ENCODE data around the gene KIF23.

DNA sequence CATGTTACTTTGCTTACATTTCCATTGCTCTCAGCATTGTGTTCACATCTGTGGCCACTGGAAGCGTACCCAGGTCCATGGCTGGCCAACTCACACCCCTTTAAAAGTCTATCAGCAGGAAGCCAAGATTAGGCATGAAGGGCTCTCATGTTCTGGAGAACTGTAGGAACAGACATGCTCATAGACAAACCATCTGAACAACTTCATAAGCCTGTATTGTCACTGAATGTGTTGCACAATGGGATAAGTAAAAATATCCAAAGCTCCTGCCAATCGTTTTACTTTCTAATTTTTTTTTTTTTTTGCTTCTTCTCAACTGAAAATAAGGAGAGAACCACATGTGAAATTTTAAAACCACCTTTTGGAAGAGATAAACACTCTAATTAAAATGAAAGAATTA, 44.9 kb downstream of the KIF23 start:
- TF ChIP-seq ZNF138 (CRISPR knock-in tag; conservative IDR thresholded peaks at IDR 0.05) = no peak
- TF ChIP-seq HMGXB4 (CRISPR knock-in tag; IDR thresholded peaks at IDR 0.05) = no peak
- TF ChIP-seq ZSCAN18 (CRISPR knock-in tag; IDR thresholded peaks at IDR 0.05) = no peak
- TF ChIP-seq, protein P1, sequence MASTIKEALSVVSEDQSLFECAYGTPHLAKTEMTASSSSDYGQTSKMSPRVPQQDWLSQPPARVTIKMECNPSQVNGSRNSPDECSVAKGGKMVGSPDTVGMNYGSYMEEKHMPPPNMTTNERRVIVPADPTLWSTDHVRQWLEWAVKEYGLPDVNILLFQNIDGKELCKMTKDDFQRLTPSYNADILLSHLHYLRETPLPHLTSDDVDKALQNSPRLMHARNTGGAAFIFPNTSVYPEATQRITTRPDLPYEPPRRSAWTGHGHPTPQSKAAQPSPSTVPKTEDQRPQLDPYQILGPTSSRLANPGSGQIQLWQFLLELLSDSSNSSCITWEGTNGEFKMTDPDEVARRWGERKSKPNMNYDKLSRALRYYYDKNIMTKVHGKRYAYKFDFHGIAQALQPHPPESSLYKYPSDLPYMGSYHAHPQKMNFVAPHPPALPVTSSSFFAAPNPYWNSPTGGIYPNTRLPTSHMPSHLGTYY (CRISPR knock-in tag; IDR thresholded peaks at IDR 0.05) = no peak
- TF ChIP-seq, protein P2, sequence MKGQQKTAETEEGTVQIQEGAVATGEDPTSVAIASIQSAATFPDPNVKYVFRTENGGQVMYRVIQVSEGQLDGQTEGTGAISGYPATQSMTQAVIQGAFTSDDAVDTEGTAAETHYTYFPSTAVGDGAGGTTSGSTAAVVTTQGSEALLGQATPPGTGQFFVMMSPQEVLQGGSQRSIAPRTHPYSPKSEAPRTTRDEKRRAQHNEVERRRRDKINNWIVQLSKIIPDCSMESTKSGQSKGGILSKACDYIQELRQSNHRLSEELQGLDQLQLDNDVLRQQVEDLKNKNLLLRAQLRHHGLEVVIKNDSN (CRISPR knock-in tag; IDR thresholded peaks at IDR 0.05) = no peak
- TF ChIP-seq SP1 (CRISPR knock-in tag; conservative IDR thresholded peaks at IDR 0.05) = no peak
- no peak for TF ChIP-seq CTCF (IDR thresholded peaks at IDR 0.05)
- TF ChIP-seq JUN (CRISPR knock-in tag; IDR thresholded peaks at IDR 0.05) = no peak
- no peak for TF ChIP-seq ZNF121 (CRISPR knock-in tag; IDR thresholded peaks at IDR 0.05)
- no peak for TF ChIP-seq ZNF219 (CRISPR knock-in tag; IDR thresholded peaks at IDR 0.05; ENCODE audit: borderline replicate concordance)
- TF ChIP-seq NR1H2 (CRISPR knock-in tag; IDR thresholded peaks at IDR 0.05) = no peak
- no peak for TF ChIP-seq NR2C2 (CRISPR knock-in tag; IDR thresholded peaks at IDR 0.05)
- TF ChIP-seq, protein P3, sequence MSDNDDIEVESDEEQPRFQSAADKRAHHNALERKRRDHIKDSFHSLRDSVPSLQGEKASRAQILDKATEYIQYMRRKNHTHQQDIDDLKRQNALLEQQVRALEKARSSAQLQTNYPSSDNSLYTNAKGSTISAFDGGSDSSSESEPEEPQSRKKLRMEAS (CRISPR knock-in tag; IDR thresholded peaks at IDR 0.05) = no peak
- no peak for TF ChIP-seq ELF4 (CRISPR knock-in tag; IDR thresholded peaks at IDR 0.05; ENCODE audit: low read depth)
